ENCODE results near the gene COBLL1.

DNA sequence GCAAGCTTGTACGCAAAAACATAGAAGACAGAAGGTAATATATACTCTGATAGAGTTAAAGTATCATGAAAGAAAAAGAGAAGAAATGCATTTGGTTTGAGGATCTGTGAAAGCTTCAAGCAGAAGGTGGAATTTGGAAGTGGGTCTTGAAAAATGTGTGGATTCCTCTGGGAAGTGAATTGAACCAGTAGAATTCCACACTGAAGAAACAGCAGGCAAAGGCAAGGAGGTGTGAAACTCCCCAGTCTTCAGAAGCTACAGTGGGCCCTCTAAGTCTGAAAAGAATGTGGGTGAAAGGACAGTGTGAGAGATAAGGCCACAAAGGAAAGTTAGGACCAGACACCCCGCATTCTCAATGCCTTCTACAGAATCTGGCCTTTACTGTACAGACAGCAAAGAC lies 25.6 kb downstream of the COBLL1 start:
- no peak for TF ChIP-seq CTCF (IDR thresholded peaks at IDR 0.05)
- no peak for TF ChIP-seq POLR2A (IDR thresholded peaks at IDR 0.05)

Data from lower leg skin (tissue), 3 donors.